SK-N-SH treated with all-trans-retinoic acid at 6 μM for 48 hours (cell line): ENCODE results near the gene KCNH4.
A peak's percentile ranks its signal among the peaks of the same experiment; 100 is the strongest.

Source experiments
- ATAC-seq: fragments of 200-7000 bp; cut with Tn5 transposase; 3 replicates; pipeline ENCODE4 v1.9.1; 2020; ENCODE audit warnings: mild to moderate bottlenecking, moderate library complexity
- ARNTL ChIP-seq: fragments of 450-650 bp; formaldehyde crosslinking; IDR thresholded peaks from 2 replicates; pipeline ENCODE4 v1.5.0; 2020; ENCODE audit warnings: low read depth, mild to moderate bottlenecking, moderate library complexity, borderline replicate concordance
- BACH2 ChIP-seq: fragments of 250-450 bp; sonication (Bioruptor Pico); IDR thresholded peaks from 2 replicates; pipeline ENCODE4 v1.9.0; 2021; ENCODE audit warnings: mild to moderate bottlenecking, borderline replicate concordance
- CSDC2 ChIP-seq: fragments of 250-450 bp; sonication (Bioruptor Pico); IDR thresholded peaks from 2 replicates; pipeline ENCODE4 v1.5.0; 2020; ENCODE audit warnings: mild to moderate bottlenecking, moderate library complexity
- ESRRG ChIP-seq: fragments of 250-450 bp; sonication (Bioruptor Pico); IDR thresholded peaks from 2 replicates; pipeline ENCODE4 v1.6.1; 2021; ENCODE audit warnings: mild to moderate bottlenecking
- ISL1 ChIP-seq: fragments of 250-450 bp; sonication (Bioruptor Pico); IDR thresholded peaks from 2 replicates; pipeline ENCODE4 v2.1.2; 2022; ENCODE audit warnings: mild to moderate bottlenecking, moderate library complexity
- OSR1 ChIP-seq: fragments of 250-450 bp; sonication (Bioruptor Pico); IDR thresholded peaks from 2 replicates; pipeline ENCODE4 v1.8.0; 2022; ENCODE audit warnings: moderate library complexity, mild to moderate bottlenecking, inconsistent platforms
- PATZ1 ChIP-seq: fragments of 250-450 bp; sonication (Bioruptor Pico); IDR thresholded peaks from 2 replicates; pipeline ENCODE4 v1.8.0; 2020; ENCODE audit warnings: mild to moderate bottlenecking, moderate library complexity, borderline replicate concordance
- POU6F1 ChIP-seq: fragments of 250-450 bp; sonication (Bioruptor Pico); IDR thresholded peaks from 2 replicates; pipeline ENCODE4 v1.8.0; 2021; ENCODE audit warnings: low read depth, mild to moderate bottlenecking, moderate library complexity, borderline replicate concordance
- PPARA ChIP-seq: fragments of 250-450 bp; sonication (Bioruptor Pico); IDR thresholded peaks from 2 replicates; pipeline ENCODE4 v1.5.0; 2020; ENCODE audit warnings: mild to moderate bottlenecking, borderline replicate concordance
- SNAI2 ChIP-seq: fragments of 250-450 bp; sonication (Bioruptor Pico); IDR thresholded peaks from 2 replicates; pipeline ENCODE4 v1.5.0; 2020; ENCODE audit warnings: mild to moderate bottlenecking, moderate library complexity
- TCF4 ChIP-seq: fragments of 250-450 bp; sonication (Bioruptor Pico); IDR thresholded peaks from 2 replicates; pipeline ENCODE4 v1.8.0; 2021; ENCODE audit warnings: mild to moderate bottlenecking, moderate library complexity, borderline replicate concordance
- TOX ChIP-seq: fragments of 250-450 bp; sonication (Bioruptor Pico); IDR thresholded peaks from 2 replicates; pipeline ENCODE4 v1.8.0; 2021; ENCODE audit warnings: mild to moderate bottlenecking, moderate library complexity, borderline replicate concordance
- TSHZ2 ChIP-seq: fragments of 250-450 bp; sonication (Bioruptor Pico); IDR thresholded peaks from 2 replicates; pipeline ENCODE4 v1.5.0; 2020; ENCODE audit warnings: mild to moderate bottlenecking, moderate library complexity
- ZC3H10 ChIP-seq: fragments of 250-450 bp; sonication (Bioruptor Pico); IDR thresholded peaks from 2 replicates; pipeline ENCODE4 v1.5.1; 2021; ENCODE audit warnings: mild to moderate bottlenecking, moderate library complexity
- ZFP3 ChIP-seq: fragments of 250-450 bp; sonication (Bioruptor Pico); IDR thresholded peaks from 2 replicates; pipeline ENCODE4 v1.5.0; 2020; ENCODE audit warnings: mild to moderate bottlenecking, moderate library complexity
- ZNF565 ChIP-seq: fragments of 450-650 bp; formaldehyde crosslinking; conservative IDR thresholded peaks from 2 replicates; pipeline ENCODE4 v1.5.0; 2020; ENCODE audit warnings: low read depth, mild to moderate bottlenecking, moderate library complexity
- ZNF70 ChIP-seq: fragments of 450-650 bp; formaldehyde crosslinking; IDR thresholded peaks from 2 replicates; pipeline ENCODE4 v1.5.0; 2020; ENCODE audit warnings: mild to moderate bottlenecking, moderate library complexity
- ZNF8 ChIP-seq: fragments of 450-650 bp; formaldehyde crosslinking; IDR thresholded peaks from 2 replicates; pipeline ENCODE4 v1.5.0; 2020; ENCODE audit warnings: mild to moderate bottlenecking, moderate library complexity
- TF ChIP-seq, protein P1 (sequence below): fragments of 250-450 bp; sonication (Bioruptor Pico); IDR thresholded peaks from 2 replicates; pipeline ENCODE4 v1.5.1; 2021; ENCODE audit warnings: mild to moderate bottlenecking, moderate library complexity

The KCNH4 gene

DNA sequence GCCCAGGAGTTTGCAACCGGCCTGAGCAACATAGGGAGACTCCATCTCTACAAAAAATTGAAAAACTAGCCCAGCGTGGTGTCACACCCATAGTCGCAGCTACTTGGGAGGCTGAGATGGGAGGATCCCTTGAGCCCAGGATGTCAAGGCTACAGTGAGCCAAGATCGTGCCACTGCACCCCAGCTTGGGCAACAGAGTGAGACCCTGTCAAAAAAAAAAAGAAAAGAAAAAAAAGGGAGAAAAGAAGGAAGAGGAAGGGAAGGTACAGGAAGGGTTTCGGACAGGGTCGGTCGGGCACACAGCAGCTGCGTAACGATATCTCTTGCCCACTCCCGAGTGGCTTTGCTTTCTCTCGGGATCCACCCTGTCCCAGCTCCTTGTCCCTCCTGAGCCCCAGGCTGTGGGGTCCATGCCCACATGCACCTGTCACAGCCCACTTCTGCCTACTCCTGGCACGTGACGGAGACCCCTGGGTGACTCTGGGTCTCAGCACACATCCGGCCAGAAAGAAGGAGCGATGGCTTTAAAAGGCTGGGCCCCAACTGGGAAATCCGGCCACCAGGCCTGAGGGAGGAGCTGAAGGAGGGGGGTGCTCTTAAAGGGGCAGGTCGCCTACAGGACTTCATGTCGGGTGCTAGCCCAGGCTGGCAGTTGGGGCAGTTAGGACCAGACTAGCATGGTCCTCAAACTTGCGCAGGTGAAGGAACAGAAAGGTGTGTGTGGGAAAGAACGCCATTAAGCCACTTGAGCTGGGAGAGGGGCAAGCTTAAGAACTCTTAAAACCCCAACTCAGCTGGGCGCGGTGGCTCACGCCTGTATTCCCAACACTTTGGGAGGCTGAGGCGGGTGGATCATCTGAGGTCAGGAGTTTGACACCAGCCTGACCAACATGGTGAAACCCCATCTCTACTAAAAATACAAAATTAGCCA is 13.3 kb upstream of the KCNH4 start, which contains the start of gene GHDC:
GHDC (minus strand) TSS at position 526 of the 931 bp plus-strand sequence. CDS start 913 bp downstream, outside the sequence.
- peak; percentile 98 for ATAC-seq
- no peak for TF ChIP-seq TSHZ2
- no peak for TF ChIP-seq BACH2
- TF ChIP-seq SNAI2 (CRISPR knock-in tag) = no peak
- no peak for TF ChIP-seq ZC3H10 (CRISPR knock-in tag)
- no peak for TF ChIP-seq POU6F1
- TF ChIP-seq, protein P1, sequence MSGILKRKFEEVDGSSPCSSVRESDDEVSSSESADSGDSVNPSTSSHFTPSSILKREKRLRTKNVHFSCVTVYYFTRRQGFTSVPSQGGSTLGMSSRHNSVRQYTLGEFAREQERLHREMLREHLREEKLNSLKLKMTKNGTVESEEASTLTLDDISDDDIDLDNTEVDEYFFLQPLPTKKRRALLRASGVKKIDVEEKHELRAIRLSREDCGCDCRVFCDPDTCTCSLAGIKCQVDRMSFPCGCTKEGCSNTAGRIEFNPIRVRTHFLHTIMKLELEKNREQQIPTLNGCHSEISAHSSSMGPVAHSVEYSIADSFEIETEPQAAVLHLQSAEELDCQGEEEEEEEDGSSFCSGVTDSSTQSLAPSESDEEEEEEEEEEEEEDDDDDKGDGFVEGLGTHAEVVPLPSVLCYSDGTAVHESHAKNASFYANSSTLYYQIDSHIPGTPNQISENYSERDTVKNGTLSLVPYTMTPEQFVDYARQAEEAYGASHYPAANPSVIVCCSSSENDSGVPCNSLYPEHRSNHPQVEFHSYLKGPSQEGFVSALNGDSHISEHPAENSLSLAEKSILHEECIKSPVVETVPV (CRISPR knock-in tag) = no peak
- TF ChIP-seq ISL1 (CRISPR knock-in tag) = no peak
- TF ChIP-seq ESRRG (CRISPR knock-in tag) = no peak
- TF ChIP-seq TCF4 = no peak
- TF ChIP-seq CSDC2 = no peak
- TF ChIP-seq, all 23 proteins: peak for 0

GRCh38 chr17:42193216-42193968 is 12.4 kb upstream of the KCNH4 start:
- TF ChIP-seq PATZ1 = no peak
- no peak for TF ChIP-seq SNAI2 (CRISPR knock-in tag)
- no peak for TF ChIP-seq CSDC2
- TF ChIP-seq ARNTL (CRISPR knock-in tag) = no peak
- no peak for TF ChIP-seq ZNF8 (CRISPR knock-in tag)
- TF ChIP-seq TOX = no peak
- no peak for TF ChIP-seq OSR1 (CRISPR knock-in tag)
- TF ChIP-seq POU6F1 = no peak
- no peak for TF ChIP-seq PPARA
- TF ChIP-seq ESRRG (CRISPR knock-in tag) = no peak
- no peak for TF ChIP-seq TCF4
- no peak for TF ChIP-seq ZNF70 (CRISPR knock-in tag)
- TF ChIP-seq ZFP3 (CRISPR knock-in tag) = no peak
- no peak for TF ChIP-seq ZNF565 (CRISPR knock-in tag)
- no peak for TF ChIP-seq ZC3H10 (CRISPR knock-in tag)
- ATAC-seq = no peak; the same call in 2 of the 3 replicates
